Measurements from ENCODE around the gene CCDC121. TPM values are rescaled to one million over a fixed set of nuclear protein-coding genes. Genes with fewer than 3 reads are reported as not detected.

The CCDC121 gene
- polyA plus RNA-seq, 1 donor (not counting 4 experiments of a cell fraction or from before 2014, with no cell fraction given), result 1.1 TPM

DNA sequence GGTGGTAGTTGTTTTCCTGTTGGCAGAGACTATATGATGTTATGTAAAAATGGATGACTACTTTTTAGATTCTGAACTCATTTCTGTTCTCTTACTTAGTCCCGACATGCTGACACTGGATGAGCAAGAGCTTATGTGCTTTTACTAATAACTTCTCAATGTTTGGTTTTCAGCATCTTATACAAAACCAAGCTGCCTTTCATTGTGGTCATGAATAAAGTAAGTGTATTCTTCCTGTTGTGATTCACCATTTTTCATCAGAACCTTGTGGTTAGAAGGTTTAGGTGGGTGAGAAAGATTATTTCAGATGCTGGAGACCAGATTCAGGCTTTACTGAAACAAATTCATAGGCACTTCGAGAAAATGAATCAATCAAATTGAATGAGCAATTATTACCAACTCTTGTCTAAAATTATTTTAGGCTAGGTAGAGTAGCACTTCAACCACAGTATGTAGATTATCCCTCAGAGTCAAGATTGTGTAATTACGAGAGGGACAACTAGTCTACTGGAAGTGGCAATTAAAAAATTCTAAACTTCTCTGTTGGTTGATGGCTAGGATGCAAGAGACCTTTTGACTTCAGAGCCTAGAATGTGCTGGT lies 9.3 kb upstream of the CCDC121 start:
- Histone ChIP-seq H3K4me3 (ENCODE audit: control insufficient read depth in 2 of 3, extremely low read depth in 1 of 3, insufficient read depth in 2 of 3, low read depth in 1 of 3, low read length in 3 of 3) (peak overlapping the region in 2 of 3 experiments; percentile 13 to 45), H3K9me1 (ENCODE audit: control insufficient read depth, extremely low read depth, insufficient read depth, low read length) (no peaks in the 10 kb centered on the region), H3K27ac (ENCODE audit: control insufficient read depth, insufficient read depth, low read length) (peak overlapping the region; percentile 84), H3K4me1 (ENCODE audit: control insufficient read depth, extremely low read depth, insufficient read depth, low read length) (peaks cover 26% of the 10 kb centered on the region), H3K79me2 (ENCODE audit: control insufficient read depth, insufficient read depth, low read length) (no peaks in the 10 kb centered on the region), H3K9me3 (ENCODE audit: control insufficient read depth, low read depth, low read length) (no peaks in the 10 kb centered on the region), H2AFZ (ENCODE audit: control insufficient read depth, low read length) (no peak overlapping the region), H3K27me3 (ENCODE audit: control insufficient read depth, extremely low read depth, insufficient read depth, low read length) (no peaks in the 10 kb centered on the region), H3K9ac (ENCODE audit: control insufficient read depth, extremely low read depth, insufficient read depth, low read length) (peak overlapping the region; percentile 39), H3K4me2 (ENCODE audit: control insufficient read depth, extremely low read depth, insufficient read depth, low read depth, low read length) (peak overlapping the region; percentile 61), H4K20me1 (ENCODE audit: control insufficient read depth, extremely low read depth, insufficient read depth, low read length) (no peaks in the 10 kb centered on the region), H3K36me3 (ENCODE audit: control insufficient read depth in 2 of 2, extremely low read depth in 1 of 2, insufficient read depth in 2 of 2, low read length in 2 of 2) (peaks cover 22 to 34% of the 10 kb centered on the region in 2 experiments)
- dilution Hi-C loops (cut with MboI; ENCODE audit: extremely low pct_ligation_motif_present, low sequenced_read_pairs), result no loop called here
- TF ChIP-seq, protein P1, sequence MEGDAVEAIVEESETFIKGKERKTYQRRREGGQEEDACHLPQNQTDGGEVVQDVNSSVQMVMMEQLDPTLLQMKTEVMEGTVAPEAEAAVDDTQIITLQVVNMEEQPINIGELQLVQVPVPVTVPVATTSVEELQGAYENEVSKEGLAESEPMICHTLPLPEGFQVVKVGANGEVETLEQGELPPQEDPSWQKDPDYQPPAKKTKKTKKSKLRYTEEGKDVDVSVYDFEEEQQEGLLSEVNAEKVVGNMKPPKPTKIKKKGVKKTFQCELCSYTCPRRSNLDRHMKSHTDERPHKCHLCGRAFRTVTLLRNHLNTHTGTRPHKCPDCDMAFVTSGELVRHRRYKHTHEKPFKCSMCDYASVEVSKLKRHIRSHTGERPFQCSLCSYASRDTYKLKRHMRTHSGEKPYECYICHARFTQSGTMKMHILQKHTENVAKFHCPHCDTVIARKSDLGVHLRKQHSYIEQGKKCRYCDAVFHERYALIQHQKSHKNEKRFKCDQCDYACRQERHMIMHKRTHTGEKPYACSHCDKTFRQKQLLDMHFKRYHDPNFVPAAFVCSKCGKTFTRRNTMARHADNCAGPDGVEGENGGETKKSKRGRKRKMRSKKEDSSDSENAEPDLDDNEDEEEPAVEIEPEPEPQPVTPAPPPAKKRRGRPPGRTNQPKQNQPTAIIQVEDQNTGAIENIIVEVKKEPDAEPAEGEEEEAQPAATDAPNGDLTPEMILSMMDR (optimal IDR thresholded peaks at IDR 0.05 in 1 of 3, IDR thresholded peaks at IDR 0.05 in 1 of 3, conservative IDR thresholded peaks at IDR 0.05 in 1 of 3; ENCODE audit: extremely low read depth in 1 of 3, insufficient read depth in 2 of 3, low read length in 3 of 3), result no peak
- TF ChIP-seq EZH2 (IDR thresholded peaks at IDR 0.05; ENCODE audit: low read length), result no peak
- DNase-seq (ENCODE audit: low read depth, low spot score) (peak; percentile 88), FAIRE-seq (peak; percentile 90)

DNA sequence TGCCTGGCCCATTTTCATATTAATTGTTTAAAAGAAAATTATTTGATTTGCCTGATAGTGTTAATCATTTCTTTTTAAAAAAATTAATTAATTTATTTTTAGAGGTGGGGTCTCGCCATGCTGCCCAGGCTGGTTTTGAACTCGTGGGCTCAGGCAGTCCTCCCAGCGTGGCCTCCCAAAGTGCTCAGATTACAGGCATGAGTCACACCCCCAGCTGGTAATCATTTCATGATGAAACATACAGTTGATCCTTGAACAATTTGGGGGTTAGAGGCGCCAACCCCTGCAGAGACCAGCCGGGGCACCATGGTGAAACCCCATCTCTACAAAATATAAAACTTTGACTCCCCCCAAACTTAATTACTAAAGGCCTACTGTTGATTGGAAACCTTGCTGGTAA lies 8.0 kb upstream of the CCDC121 start:
- no peak overlapping the region for H3K9ac ChIP-seq (ENCODE audit: control insufficient read depth, extremely low read depth, insufficient read depth, low read length)
- H3K4me2 ChIP-seq (ENCODE audit: control insufficient read depth, extremely low read depth, insufficient read depth, low read depth, low read length), result no peak overlapping the region
- peak overlapping the region; percentile 8 for H3K27ac ChIP-seq (ENCODE audit: control insufficient read depth, insufficient read depth, low read length)
- no peak for FAIRE-seq
- no peaks in the 10 kb centered on the region for H3K9me3 ChIP-seq (ENCODE audit: control insufficient read depth, low read depth, low read length)
- H3K4me1 ChIP-seq (ENCODE audit: control insufficient read depth, extremely low read depth, insufficient read depth, low read length), result peaks cover 26% of the 10 kb centered on the region
- peaks cover 29 to 38% of the 10 kb centered on the region in 2 experiments for H3K36me3 ChIP-seq (ENCODE audit: control insufficient read depth in 2 of 2, extremely low read depth in 1 of 2, insufficient read depth in 2 of 2, low read length in 2 of 2)
- TF ChIP-seq EZH2 (IDR thresholded peaks at IDR 0.05; ENCODE audit: low read length), result no peak
- TF ChIP-seq, protein P1 (optimal IDR thresholded peaks at IDR 0.05 in 1 of 3, IDR thresholded peaks at IDR 0.05 in 1 of 3, conservative IDR thresholded peaks at IDR 0.05 in 1 of 3; ENCODE audit: extremely low read depth in 1 of 3, insufficient read depth in 2 of 3, low read length in 3 of 3), result no peak
- H3K27me3 ChIP-seq (ENCODE audit: control insufficient read depth, extremely low read depth, insufficient read depth, low read length), result no peaks in the 10 kb centered on the region
- H3K9me1 ChIP-seq (ENCODE audit: control insufficient read depth, extremely low read depth, insufficient read depth, low read length), result no peaks in the 10 kb centered on the region
- no peak overlapping the region for H3K4me3 ChIP-seq (ENCODE audit: control insufficient read depth in 2 of 3, extremely low read depth in 1 of 3, insufficient read depth in 2 of 3, low read depth in 1 of 3, low read length in 3 of 3)
- dilution Hi-C loops (cut with MboI; ENCODE audit: extremely low pct_ligation_motif_present, low sequenced_read_pairs), result no loop called here
- no peak for DNase-seq (ENCODE audit: low read depth, low spot score)
- H3K79me2 ChIP-seq (ENCODE audit: control insufficient read depth, insufficient read depth, low read length), result no peaks in the 10 kb centered on the region
- H4K20me1 ChIP-seq (ENCODE audit: control insufficient read depth, extremely low read depth, insufficient read depth, low read length), result no peaks in the 10 kb centered on the region
- no peak overlapping the region for H2AFZ ChIP-seq (ENCODE audit: control insufficient read depth, low read length)

All from keratinocyte (primary cell).